GM12892 (cell line): ENCODE measurements around the gene ARHGAP27.
A peak's percentile ranks its signal among the peaks of the same experiment; 100 is the strongest.

Source experiments
- DNase-seq: peaks from one replicate; pipeline ENCODE4 v3.0.0; 2011; ENCODE audit not compliant: insufficient read length
- FAIRE-seq: peaks from 2 replicates; lab custom pipeline; 2011; peaks lifted over from hg19 to GRCh38; lab: Jason Lieb, UNC
- POLR2A ChIP-seq: IDR thresholded peaks from 2 replicates; pipeline ENCODE4 v1.6.1; 2011; ENCODE audit warnings: low read depth, low read length, control low read depth
- POLR2AphosphoS5 ChIP-seq: IDR thresholded peaks from 2 replicates; pipeline ENCODE4 v1.6.1; 2011; ENCODE audit warnings: low read depth, low read length, control low read depth
- TAF1 ChIP-seq: IDR thresholded peaks from 2 replicates; pipeline ENCODE4 v1.6.1; 2011; ENCODE audit warnings: low read depth, mild to moderate bottlenecking, control low read depth, low read length, borderline replicate concordance

Gene ARHGAP27

GRCh38 chr17:45430738-45431530, 1.7 kb downstream of the ARHGAP27 start:
- peak; percentile 80 for DNase-seq
- no peak for TF ChIP-seq POLR2AphosphoS5
- no peak for TF ChIP-seq POLR2A
- TF ChIP-seq TAF1: no peak
- peak; percentile 38 for FAIRE-seq

GRCh38 chr17:45430006-45430737, 2.5 kb downstream of the ARHGAP27 start:
- DNase-seq (no peak), FAIRE-seq (peak; percentile 67)
- TF ChIP-seq POLR2A: no peak
- no peak for TF ChIP-seq POLR2AphosphoS5
- TF ChIP-seq TAF1: no peak

DNA sequence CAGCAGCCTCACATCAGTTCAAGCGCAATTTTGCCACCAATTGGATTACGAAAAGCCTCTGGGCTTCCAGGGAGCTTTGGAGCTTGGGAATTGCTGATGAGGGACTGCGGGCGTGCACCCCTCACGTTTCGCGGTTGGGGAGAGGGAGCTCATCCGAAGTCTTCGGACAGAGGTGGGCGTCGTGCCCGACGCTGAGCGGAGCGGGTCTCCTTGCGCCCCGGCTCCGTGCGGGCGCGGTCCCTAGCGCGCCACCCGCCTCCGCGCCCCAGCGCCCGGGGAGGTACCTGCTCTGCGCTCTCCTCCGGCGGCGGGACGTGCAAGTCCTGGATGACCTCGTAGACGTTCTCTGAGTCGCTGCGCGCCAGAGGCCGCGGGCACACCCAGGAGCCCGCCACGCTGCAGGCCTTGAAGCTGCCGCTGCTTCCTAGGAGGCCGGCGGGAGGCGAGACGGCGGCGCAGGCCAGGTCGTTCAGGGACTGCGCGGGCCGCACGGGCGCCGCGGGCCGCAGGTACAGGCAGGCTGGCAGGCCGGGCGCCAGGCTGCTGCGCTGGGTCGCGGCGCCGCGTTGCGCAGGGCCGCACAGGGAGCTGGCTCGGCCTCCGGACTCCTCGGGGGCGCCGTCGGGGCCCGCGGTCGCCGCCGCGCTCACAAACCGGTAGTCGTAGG, 3.2 kb downstream of the ARHGAP27 start:
- DNase-seq: no peak
- no peak for FAIRE-seq
- TF ChIP-seq POLR2AphosphoS5 (no peak), POLR2A (no peak), TAF1 (no peak)

- DNase-seq (no peak), FAIRE-seq (peak; percentile 78)
- TF ChIP-seq POLR2A (no peak), POLR2AphosphoS5 (no peak), TAF1 (no peak)
Observed at GRCh38 chr17:45428931-45429338, 3.7 kb downstream of the ARHGAP27 start.

GRCh38 chr17:45428050-45428617, 4.5 kb downstream of the ARHGAP27 start:
- DNase-seq: peak; percentile 77
- TF ChIP-seq POLR2AphosphoS5: no peak
- TF ChIP-seq POLR2A: no peak
- TF ChIP-seq TAF1: no peak
- FAIRE-seq: peak; percentile 96

- TF ChIP-seq POLR2A: no peak
- FAIRE-seq (no peak), DNase-seq (no peak)
Observed at GRCh38 chr17:45427181-45427835, 5.4 kb downstream of the ARHGAP27 start.

DNA sequence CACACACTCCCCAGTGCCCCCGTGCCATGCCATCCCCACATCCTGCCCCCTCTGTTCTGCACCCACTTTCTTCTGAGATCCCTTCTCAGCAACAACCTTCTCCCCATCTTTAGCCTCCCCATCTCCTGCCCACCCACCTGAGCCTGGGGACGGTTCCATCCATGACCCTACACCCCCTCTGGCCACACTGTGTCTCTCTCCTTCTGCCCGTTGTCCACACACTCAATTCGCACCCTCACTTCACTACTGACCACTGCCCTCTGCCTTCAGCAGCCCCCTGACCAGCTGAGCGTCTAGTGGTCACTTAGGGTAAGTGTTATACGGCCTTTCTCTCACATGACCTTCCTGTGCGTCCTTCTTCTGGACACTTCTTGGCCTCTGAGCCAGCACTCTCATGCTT, 6.1 kb downstream of the ARHGAP27 start:
- FAIRE-seq: no peak
- no peak for DNase-seq
- TF ChIP-seq TAF1: no peak
- no peak for TF ChIP-seq POLR2AphosphoS5
- TF ChIP-seq POLR2A: no peak

DNA sequence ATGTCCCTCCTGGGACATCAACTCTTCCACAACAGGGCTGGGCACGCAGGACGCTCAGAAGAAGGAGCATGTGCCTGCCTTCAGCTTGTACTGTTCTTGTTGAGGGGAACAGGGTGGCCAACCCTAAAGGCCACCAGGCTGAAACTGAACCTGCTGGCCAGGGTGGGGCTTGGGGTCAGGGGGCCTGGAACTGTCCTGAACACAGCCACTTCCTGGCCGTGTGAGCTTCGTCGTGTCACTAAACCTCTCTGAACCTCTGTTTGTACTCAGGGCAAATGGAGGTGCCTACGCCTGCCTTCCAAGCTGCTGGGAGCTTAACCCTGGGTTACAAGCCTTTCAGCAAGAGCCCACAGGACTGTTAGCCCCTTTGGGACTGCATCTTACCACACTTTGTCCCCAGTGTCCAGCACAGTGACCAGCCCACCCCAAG, 6.7 kb downstream of the ARHGAP27 start:
- DNase-seq (no peak), FAIRE-seq (peak; percentile 44)

GRCh38 chr17:45425125-45425983, 7.3 kb downstream of the ARHGAP27 start:
- TF ChIP-seq POLR2A (no peak), TAF1 (no peak), POLR2AphosphoS5 (no peak)
- DNase-seq (no peak), FAIRE-seq (peak; percentile 33)

More for the DNA sequence above, 6.7 kb downstream of the ARHGAP27 start:
- TF ChIP-seq POLR2A (no peak), POLR2AphosphoS5 (no peak), TAF1 (no peak)

- FAIRE-seq (no peak), DNase-seq (no peak)
- no peak for TF ChIP-seq POLR2A
- TF ChIP-seq POLR2AphosphoS5: no peak
- no peak for TF ChIP-seq TAF1
Observed at GRCh38 chr17:45424769-45425124, 7.9 kb downstream of the ARHGAP27 start.
